Tibial artery (tissue), 4 donors: ENCODE results near the gene MICAL3.

Experiments
- DNase-seq, 2 donors: peaks; one replicate each; pipeline ENCODE4 v3.0.0-alpha.2; 2019
- H3K27ac ChIP-seq, 2 donors: fragments of 200-600 bp; sonication (generic) in 1 of 2; 1 replicate in 1 of 2; 2 replicates in 1 of 2; pipeline ENCODE4 v1.5.1; 2018 to 2019; ENCODE audit warnings: mild to moderate bottlenecking in 1 of 2
- H3K27me3 ChIP-seq, 2 donors: fragments of 200-600 bp; sonication (generic) in 1 of 2; one replicate each; pipeline versions ENCODE4 v1.5.1 to v1.6.0; 2016 to 2019
- H3K36me3 ChIP-seq, 3 donors: fragments of 200-600 bp; sonication (generic) in 2 of 3; one replicate each; pipeline ENCODE4 v1.5.1; 2016 to 2019; ENCODE audit warnings: mild to moderate bottlenecking in 2 of 3
- H3K4me1 ChIP-seq, 4 donors: fragments of 200-600 bp; sonication (generic) in 2 of 4; 1 replicate in 3 of 4; 2 replicates in 1 of 4; pipeline ENCODE4 v1.5.1; 2016 to 2019
- H3K4me3 ChIP-seq, 2 donors: fragments of 200-600 bp; sonication (generic) in 1 of 2; 1 replicate in 1 of 2; 2 replicates in 1 of 2; pipeline ENCODE4 v1.5.1; 2018 to 2019; ENCODE audit warnings: mild to moderate bottlenecking in 2 of 2
- H3K9me3 ChIP-seq, 3 donors: fragments of 200-600 bp; sonication (generic) in 1 of 3; one replicate each; pipeline ENCODE4 v1.5.1; 2016 to 2019
- CTCF ChIP-seq, 2 experiments: fragments of 200-600 bp in 1 of 2; fragments of 450-650 bp in 1 of 2; IDR thresholded peaks; one replicate each; pipeline ENCODE4 v1.5.1; 2017 to 2019; ENCODE audit warnings: antibody characterized with exemption in 2 of 2, mild to moderate bottlenecking in 1 of 2, moderate library complexity in 1 of 2
- intact Hi-C: fragments of 100-400 bp; cut with DNase I; formaldehyde crosslinking; loops from one replicate; pipeline ENCODE4 v1.15.0; 2023; ENCODE audit warnings: low total_unique reads

The MICAL3 gene

DNA sequence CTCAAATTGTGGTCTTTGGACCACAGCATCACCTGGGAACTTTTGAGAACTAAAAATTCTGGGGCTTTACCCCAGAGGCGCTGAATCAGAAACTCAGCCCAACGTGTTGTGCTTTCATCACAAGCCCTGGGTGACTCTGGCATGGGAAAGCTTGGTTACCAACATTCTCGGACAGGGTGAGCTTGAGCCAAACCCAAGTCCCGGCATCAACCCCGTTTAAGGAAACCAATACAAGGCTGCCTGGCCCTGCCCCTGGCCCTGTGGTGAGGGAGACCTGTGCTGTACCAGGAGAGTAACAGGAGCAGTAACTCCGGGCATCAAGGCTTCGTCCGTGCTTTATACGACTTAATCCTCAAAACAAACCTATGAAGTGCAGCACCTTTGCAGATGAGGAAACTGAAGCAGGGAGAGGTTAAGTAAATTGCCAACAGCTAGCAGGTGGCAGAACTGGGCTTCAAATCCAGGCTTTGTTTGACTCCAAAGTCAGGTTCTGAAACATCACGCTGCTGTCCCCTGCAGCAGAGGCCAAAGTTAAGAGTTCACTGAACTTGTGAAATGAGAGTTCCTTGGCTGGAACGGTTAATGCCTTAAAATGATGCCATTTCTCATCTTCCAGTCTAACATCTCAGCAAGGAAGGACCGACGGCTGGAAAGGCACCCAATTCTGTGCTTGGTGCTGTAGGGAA is 186.0 kb downstream of the MICAL3 start:
- peaks cover 10 to 37% (median 27%) of the 10 kb centered on the region in 3 donors for H3K36me3 ChIP-seq

GRCh38 chr22:17836992-17837742 is 187.2 kb downstream of the MICAL3 start:
- H3K9me3 ChIP-seq: no peaks in the 10 kb centered on the region
- no peak for TF ChIP-seq CTCF (IDR thresholded peaks at IDR 0.05)
- intact Hi-C loops: loop anchor here (10.0 kb wide), 1 partner anchor 168 kb away; no protein-coding TSS in a partner anchor
- no peaks in the 10 kb centered on the region for H3K27me3 ChIP-seq
- peaks cover 10 to 32% (median 24%) of the 10 kb centered on the region in 3 donors for H3K36me3 ChIP-seq
- H3K27ac ChIP-seq: peak overlapping the region; percentile 70 to 81
- peaks cover 0 to 44% (median 22%) of the 10 kb centered on the region in 4 donors for H3K4me1 ChIP-seq
- DNase-seq: peak in 1 of 2 donors; percentile 81
- no peak overlapping the region for H3K4me3 ChIP-seq

More for the DNA sequence above, 186.0 kb downstream of the MICAL3 start:
- H3K4me3 ChIP-seq: no peak overlapping the region
- TF ChIP-seq CTCF (IDR thresholded peaks at IDR 0.05): no peak
- peak overlapping the region; percentile 70 to 81 for H3K27ac ChIP-seq
- peaks cover 0 to 38% (median 21%) of the 10 kb centered on the region in 4 donors for H3K4me1 ChIP-seq
- peak in 1 of 2 donors; percentile 86 for DNase-seq
- intact Hi-C loops: loop anchor here (10.0 kb wide), 1 partner anchor 166 kb away; no protein-coding TSS in a partner anchor
- H3K9me3 ChIP-seq: no peaks in the 10 kb centered on the region
- no peaks in the 10 kb centered on the region for H3K27me3 ChIP-seq

DNA sequence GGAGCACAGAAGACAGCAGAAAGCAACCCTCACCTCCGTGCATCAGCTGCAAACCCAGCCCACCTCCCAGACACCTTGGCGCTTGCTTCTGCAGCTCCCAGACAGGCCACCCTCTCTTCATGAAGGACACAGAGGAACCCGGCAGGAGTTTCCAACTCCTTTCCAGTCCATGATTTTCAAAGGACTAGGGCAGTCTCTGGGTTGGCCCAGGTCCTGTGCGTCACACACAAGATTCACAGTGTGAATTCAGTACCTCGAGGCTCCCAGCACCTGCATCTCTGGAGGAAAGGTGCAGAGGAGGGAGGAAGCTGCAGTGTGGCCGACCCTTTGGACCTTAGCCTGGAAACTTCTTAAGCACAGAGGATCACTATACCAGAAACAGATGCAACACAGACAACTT is 189.1 kb downstream of the MICAL3 start:
- Histone ChIP-seq H3K4me3 (no peak overlapping the region), H3K4me1 (peaks cover 4 to 63% (median 36%) of the 10 kb centered on the region in 4 donors), H3K9me3 (no peaks in the 10 kb centered on the region), H3K27me3 (no peaks in the 10 kb centered on the region), H3K27ac (peak overlapping the region; percentile 70 to 81), H3K36me3 (peaks cover under 1 to 20% (median 5%) of the 10 kb centered on the region in 3 donors)
- intact Hi-C loops: loop anchor here (10.0 kb wide), 1 partner anchor 170 kb away; no protein-coding TSS in a partner anchor
- no peak for DNase-seq
- no peak for TF ChIP-seq CTCF (IDR thresholded peaks at IDR 0.05)

DNA sequence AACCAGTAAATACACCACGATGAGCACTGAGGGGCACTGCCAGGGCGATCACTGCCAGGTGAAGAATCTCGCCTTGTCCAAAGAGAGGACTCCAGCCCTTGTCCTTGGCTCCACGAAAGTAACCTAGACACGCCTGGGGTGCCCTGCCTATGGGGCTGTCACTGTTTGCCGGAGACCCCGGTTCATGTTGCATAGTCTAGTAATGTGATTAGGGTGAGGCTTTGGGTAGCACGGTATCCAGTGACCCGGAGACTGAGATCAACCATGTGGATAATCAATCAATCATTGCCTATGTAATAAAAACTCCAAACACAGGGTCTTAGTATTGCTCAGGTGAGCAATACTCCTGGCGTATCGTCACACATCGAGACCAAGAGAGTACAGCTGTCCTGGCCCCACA is 190.9 kb downstream of the MICAL3 start:
- TF ChIP-seq CTCF (IDR thresholded peaks at IDR 0.05): no peak
- Histone ChIP-seq H3K9me3 (no peaks in the 10 kb centered on the region), H3K4me1 (peaks cover 4 to 64% (median 40%) of the 10 kb centered on the region in 4 donors), H3K4me3 (no peak overlapping the region), H3K27me3 (no peaks in the 10 kb centered on the region), H3K36me3 (peaks cover 0 to 24% (median 0%) of the 10 kb centered on the region in 3 donors), H3K27ac (peak overlapping the region; percentile 6 to 81)
- DNase-seq: no peak
- intact Hi-C loops: loop anchor here (10.0 kb wide), 1 partner anchor 171 kb away; no protein-coding TSS in a partner anchor

- no peaks in the 10 kb centered on the region for H3K27me3 ChIP-seq
- no peak for DNase-seq
- intact Hi-C loops: loop anchor here (10.0 kb wide), 1 partner anchor 172 kb away; no protein-coding TSS in a partner anchor
- no peak for TF ChIP-seq CTCF (IDR thresholded peaks at IDR 0.05)
- H3K4me1 ChIP-seq: peaks cover 4 to 58% (median 35%) of the 10 kb centered on the region in 4 donors
- no peak overlapping the region for H3K4me3 ChIP-seq
- peaks cover 0 to 32% (median 6%) of the 10 kb centered on the region in 3 donors for H3K36me3 ChIP-seq
- H3K9me3 ChIP-seq: no peaks in the 10 kb centered on the region
- H3K27ac ChIP-seq: peak overlapping the region; percentile 71 to 81
Measured at GRCh38 chr22:17832665-17833064, 191.7 kb downstream of the MICAL3 start.
